ENCODE results near the gene OR2AE1.

OR2AE1 gene

GRCh38 chr7:99855236-99855635 lies 21.6 kb downstream of the OR2AE1 start:
- DNase-seq = no peak

DNA sequence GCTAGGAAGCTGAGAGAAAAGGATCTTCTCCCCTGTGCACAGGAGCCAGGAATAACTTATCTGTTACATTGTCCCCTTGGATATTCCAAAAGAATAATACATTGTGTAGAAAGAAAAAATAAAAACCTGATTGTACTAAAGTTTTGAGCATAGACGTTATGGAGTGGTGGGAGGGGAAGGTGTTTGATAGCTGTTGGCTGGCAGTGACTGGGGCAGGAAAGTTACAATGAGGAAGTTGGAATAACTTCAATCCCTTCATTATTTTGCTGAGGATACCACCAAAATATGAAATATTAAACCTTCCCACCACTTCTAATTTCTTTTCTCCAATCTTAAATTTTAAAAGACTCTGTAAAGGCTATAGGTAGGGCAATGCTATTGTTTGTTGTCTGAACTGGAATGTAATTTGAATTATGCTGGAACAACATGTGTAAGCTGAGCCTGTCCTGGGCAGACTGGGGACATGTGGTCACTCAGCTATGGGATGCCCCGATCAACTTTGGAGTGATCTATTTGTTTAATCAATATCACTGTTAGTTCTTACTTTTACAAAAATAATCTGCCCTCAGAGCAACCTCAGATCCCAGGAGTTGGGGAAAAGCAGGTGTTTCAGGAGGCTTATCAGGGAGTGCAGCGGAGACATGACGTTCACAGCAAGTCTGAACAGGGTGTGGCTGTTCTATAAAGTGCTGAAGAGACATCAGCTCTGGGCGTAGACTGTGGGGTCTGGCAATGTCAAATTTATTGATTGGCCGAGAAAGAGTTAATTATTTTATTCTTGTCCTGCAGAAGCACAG lies 28.2 kb downstream of the OR2AE1 start:
- DNase-seq = no peak

- DNase-seq = no peak
Measured at GRCh38 chr7:99844328-99844727, 32.5 kb downstream of the OR2AE1 start.

DNA sequence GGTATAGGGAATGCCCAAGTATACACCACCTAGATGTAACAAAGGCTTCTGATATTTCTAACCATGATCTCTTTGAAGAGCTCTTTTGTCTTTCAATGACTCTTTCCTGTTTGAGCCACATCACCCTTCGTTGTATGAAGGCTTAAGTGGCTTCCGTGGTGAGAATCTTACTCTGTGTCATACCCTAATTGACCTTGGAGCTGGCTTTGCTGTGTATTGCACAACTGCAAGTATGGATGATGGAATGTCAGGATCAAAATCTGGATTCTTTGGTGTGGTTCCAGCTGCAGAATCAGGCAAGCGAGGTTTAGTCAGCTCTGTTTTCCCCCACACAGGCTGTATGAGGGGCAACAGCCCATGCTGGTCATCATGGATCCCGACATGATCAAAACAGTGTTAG lies 33.0 kb downstream of the OR2AE1 start:
- no peak for DNase-seq

- DNase-seq = no peak
Measured at GRCh38 chr7:99842926-99843325, 33.9 kb downstream of the OR2AE1 start.

DNA sequence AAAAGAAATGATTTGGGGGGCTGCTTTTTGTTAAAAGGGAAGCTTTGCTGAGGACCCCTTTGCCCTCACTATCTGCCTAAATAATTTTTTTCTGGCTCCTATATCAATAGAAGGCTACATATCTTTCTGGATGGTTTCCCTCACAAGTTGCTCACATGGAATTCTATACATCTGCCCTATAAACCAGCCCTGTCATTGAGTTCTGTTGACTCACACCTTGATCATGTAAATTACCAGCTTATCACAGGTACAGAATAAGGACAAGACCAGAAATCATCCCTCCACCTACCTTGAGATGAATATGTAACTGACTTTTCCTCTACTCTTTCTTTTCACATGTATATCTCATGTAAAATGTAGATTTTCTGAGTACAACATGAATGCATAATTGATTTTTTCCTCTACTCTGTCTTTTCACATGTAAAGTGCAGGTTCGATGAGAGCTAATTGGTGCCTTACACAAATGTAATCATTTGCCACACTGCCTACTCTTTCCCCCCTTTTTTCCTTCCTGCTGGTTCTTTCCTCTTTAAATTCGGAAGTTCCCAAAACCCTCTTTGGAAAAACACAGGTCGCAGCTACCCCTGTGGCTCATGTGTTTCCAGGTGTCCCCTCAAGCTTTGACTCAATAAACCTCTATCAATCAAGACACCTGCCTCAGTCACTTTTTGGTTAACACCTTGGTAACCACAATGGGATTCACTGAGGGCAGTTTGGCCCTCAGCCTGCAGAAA lies 36.5 kb downstream of the OR2AE1 start:
- no peak for DNase-seq

GRCh38 chr7:99839287-99840021 lies 37.4 kb downstream of the OR2AE1 start:
- no peak for DNase-seq

DNA sequence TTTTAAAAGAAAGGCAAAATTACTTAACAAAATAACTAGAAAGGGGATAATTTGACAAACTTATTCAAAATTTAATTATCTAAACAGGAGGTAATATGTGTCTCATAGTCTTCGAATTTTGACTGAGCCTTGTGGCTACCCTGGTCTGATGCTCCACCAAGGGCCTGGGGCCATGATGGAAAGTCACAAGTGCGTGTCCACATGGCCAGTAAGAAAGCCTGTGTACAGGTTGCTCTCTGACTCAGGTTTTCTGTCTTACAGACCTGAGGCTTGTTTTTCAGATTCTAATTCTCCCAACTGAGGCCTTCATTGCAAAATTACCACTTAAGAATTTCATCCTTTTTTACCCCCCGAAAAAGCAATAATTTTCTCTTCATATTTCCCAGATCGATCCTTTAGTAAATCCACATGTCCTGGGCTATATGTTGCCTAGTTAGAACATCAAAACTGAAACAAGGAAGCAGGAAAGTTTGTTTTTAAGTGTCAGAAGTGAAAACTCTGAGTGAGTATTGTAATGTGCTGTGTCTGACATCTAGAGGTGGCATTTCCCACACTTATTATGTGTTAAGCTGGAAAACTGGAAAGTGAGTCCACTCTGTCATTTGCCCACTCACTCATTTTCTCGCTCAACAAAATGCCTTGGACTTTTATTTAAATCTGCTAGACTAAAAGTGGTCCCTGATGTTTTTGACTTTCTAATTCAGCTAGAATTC lies 39.0 kb downstream of the OR2AE1 start:
- no peak for DNase-seq

DNA sequence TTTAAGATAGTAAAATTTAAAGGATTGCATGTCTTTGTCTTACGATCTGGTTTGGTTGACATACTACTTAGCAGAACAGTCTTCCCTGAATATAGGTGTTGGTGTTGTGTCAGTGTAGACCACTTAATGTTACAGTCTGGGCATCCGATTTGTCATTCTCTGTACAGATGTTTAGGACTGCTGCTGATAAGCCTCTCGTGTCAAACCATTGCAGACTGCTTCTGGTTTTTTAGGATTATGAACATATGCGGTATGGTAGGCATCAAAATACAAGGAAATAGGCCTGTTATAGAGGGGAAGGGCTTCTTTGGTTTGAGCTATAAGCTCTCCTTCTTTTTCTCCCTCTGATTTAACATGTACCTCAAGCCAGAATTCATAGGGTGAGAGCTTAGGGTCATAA lies 41.6 kb downstream of the OR2AE1 start:
- DNase-seq = no peak

- no peak for DNase-seq
Measured at GRCh38 chr7:99834382-99834781, 42.5 kb downstream of the OR2AE1 start.

GRCh38 chr7:99833289-99833877 lies 43.5 kb downstream of the OR2AE1 start:
- no peak for DNase-seq

DNA sequence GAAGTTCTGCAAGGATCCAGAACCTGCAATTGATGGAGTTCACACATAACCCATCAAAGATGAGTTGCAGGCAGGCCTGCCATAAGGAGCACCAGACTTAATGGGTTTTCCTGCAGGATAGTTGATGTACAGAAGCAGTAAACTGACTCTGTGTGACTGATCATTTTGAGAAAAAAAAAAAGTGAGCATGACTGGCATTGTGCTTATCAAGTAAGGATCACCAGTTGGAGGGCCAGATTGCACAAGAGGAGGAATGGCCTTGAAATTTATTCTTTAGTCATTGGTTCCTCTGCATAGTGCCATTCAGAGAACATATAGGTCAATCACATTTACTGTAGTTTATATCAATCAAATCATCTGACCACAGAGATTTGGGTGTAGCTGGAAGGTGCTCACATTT lies 45.2 kb downstream of the OR2AE1 start:
- no peak for DNase-seq

GRCh38 chr7:99829524-99830160 lies 47.2 kb downstream of the OR2AE1 start:
- DNase-seq = no peak

GRCh38 chr7:99828811-99829210 lies 48.0 kb downstream of the OR2AE1 start:
- DNase-seq = no peak

GRCh38 chr7:99827040-99827778 lies 49.6 kb downstream of the OR2AE1 start:
- DNase-seq = no peak
